Astrocyte of the spinal cord (primary cell): Measurements from ENCODE around the gene SHISAL1.

Experiments
- DNase-seq: peaks from one replicate; pipeline ENCODE4 v3.0.0; 2011; ENCODE audit warnings: low read depth, low spot score
- H3K4me3 ChIP-seq: 2 replicates; pipeline ENCODE4 v1.5.1; 2011; ENCODE audit warnings: low read depth, mild to moderate bottlenecking, low read length, moderate library complexity
- CTCF ChIP-seq: IDR thresholded peaks from 2 replicates; pipeline ENCODE4 v1.5.1; 2012; ENCODE audit warnings: low read depth, mild to moderate bottlenecking, low read length, inconsistent platforms
- in situ Hi-C: cut with HindIII; loops from 2 replicates; pipeline ENCODE4 v1.10.0; 2017; ENCODE audit warnings: low sequenced_read_pairs

SHISAL1 gene

GRCh38 chr22:44219101-44219870, 93.5 kb downstream of the SHISAL1 start:
- TF ChIP-seq CTCF: no peak
- no peak overlapping the region for H3K4me3 ChIP-seq
- in situ Hi-C loops: no loop called here
- no peak for DNase-seq

- TF ChIP-seq CTCF: no peak
- DNase-seq: no peak
- no peak overlapping the region for H3K4me3 ChIP-seq
- in situ Hi-C loops: no loop called here
Measured at GRCh38 chr22:44218071-44218470, 94.7 kb downstream of the SHISAL1 start.

- DNase-seq: no peak
Measured at GRCh38 chr22:44217346-44217745, 95.4 kb downstream of the SHISAL1 start.

GRCh38 chr22:44215287-44215686, 97.5 kb downstream of the SHISAL1 start:
- H3K4me3 ChIP-seq: no peak overlapping the region
- DNase-seq: no peak
- in situ Hi-C loops: no loop called here
- no peak for TF ChIP-seq CTCF

More at GRCh38 chr22:44217346-44217745, 95.4 kb downstream of the SHISAL1 start:
- no peak for TF ChIP-seq CTCF
- no peak overlapping the region for H3K4me3 ChIP-seq
- in situ Hi-C loops: no loop called here

- no peak for TF ChIP-seq CTCF
- in situ Hi-C loops: no loop called here
- H3K4me3 ChIP-seq: no peak overlapping the region
- no peak for DNase-seq
Measured at GRCh38 chr22:44214764-44215163, 98.0 kb downstream of the SHISAL1 start.

- TF ChIP-seq CTCF: no peak
- in situ Hi-C loops: no loop called here
- no peak overlapping the region for H3K4me3 ChIP-seq
- no peak for DNase-seq
Measured at GRCh38 chr22:44214187-44214586, 98.6 kb downstream of the SHISAL1 start.
